Endometrium (tissue), 2 donors: ENCODE data around the gene LSP1.

Experiments used
- FAIRE-seq: peaks from 2 replicates; lab custom pipeline; 2012; peaks lifted over from hg19 to GRCh38; lab: Jason Lieb, UNC
- donor health status: control.
- donor health status: control.

The LSP1 gene

GRCh38 chr11:1917523-1918435 lies 64.9 kb downstream of the LSP1 start:
- no peak for FAIRE-seq

GRCh38 chr11:1918436-1919315 lies 65.8 kb downstream of the LSP1 start:
- no peak for FAIRE-seq

- FAIRE-seq: no peak
Measured at GRCh38 chr11:1919391-1920127, 66.7 kb downstream of the LSP1 start, which contains the start of gene TNNT3. TSS of gene TNNT3 (plus strand) at chr11:1919703. CDS start at chr11:1922875, 3,172 bp downstream.

- FAIRE-seq: no peak
Measured at GRCh38 chr11:1920128-1920908, 67.4 kb downstream of the LSP1 start.

- no peak for FAIRE-seq
Measured at GRCh38 chr11:1920909-1921573, 68.2 kb downstream of the LSP1 start.

GRCh38 chr11:1921574-1922141 lies 68.8 kb downstream of the LSP1 start:
- no peak for FAIRE-seq

- FAIRE-seq: no peak
Measured at GRCh38 chr11:1922481-1923081, 69.7 kb downstream of the LSP1 start.

- no peak for FAIRE-seq
Measured at GRCh38 chr11:1923201-1923956, 70.5 kb downstream of the LSP1 start.

- FAIRE-seq: no peak
Measured at GRCh38 chr11:1924181-1924580, 71.3 kb downstream of the LSP1 start.

- FAIRE-seq: no peak
Measured at GRCh38 chr11:1924646-1925372, 71.9 kb downstream of the LSP1 start.

- FAIRE-seq: no peak
Measured at GRCh38 chr11:1925373-1926155, 72.7 kb downstream of the LSP1 start.

- FAIRE-seq: no peak
Measured at GRCh38 chr11:1926156-1927025, 73.5 kb downstream of the LSP1 start.

GRCh38 chr11:1927026-1927847 lies 74.4 kb downstream of the LSP1 start:
- FAIRE-seq: no peak

GRCh38 chr11:1927848-1928469 lies 75.1 kb downstream of the LSP1 start:
- no peak for FAIRE-seq

- no peak for FAIRE-seq
Measured at GRCh38 chr11:1928470-1928890, 75.6 kb downstream of the LSP1 start.
